Measurements from ENCODE around the gene CDC6.

CDC6 gene

GRCh38 chr17:40331743-40332641, 44.3 kb downstream of the CDC6 start:
- CTCF ChIA-PET, result interaction anchor here (0.6 kb wide), 1 partner anchor 29 kb away, joined by 3 read pairs; no protein-coding TSS in a partner anchor
- POLR2A ChIA-PET, result interaction anchor here (0.6 kb wide), 1 partner anchor 33 kb away, joined by 3 read pairs; no protein-coding TSS in a partner anchor
- no peak for DNase-seq (ENCODE audit: extremely low spot score)
- TF ChIP-seq FOXM1 (IDR thresholded peaks at IDR 0.05; ENCODE audit: borderline replicate concordance), result no peak
- TF ChIP-seq ELF4 (IDR thresholded peaks at IDR 0.05), result no peak
- TF ChIP-seq TARDBP (IDR thresholded peaks at IDR 0.05), result no peak
- no peak for TF ChIP-seq FOXA1 (IDR thresholded peaks at IDR 0.05)
- no peak for TF ChIP-seq ZNF384 (IDR thresholded peaks at IDR 0.05)
- TF ChIP-seq SUZ12 (IDR thresholded peaks at IDR 0.05), result no peak
- no peak for TF ChIP-seq ARNT (IDR thresholded peaks at IDR 0.05)
- no peak for TF ChIP-seq BHLHE40 (IDR thresholded peaks at IDR 0.05; ENCODE audit: borderline replicate concordance)
- no peak for TF ChIP-seq LEF1 (IDR thresholded peaks at IDR 0.05; ENCODE audit: borderline replicate concordance)
- no peak for TF ChIP-seq L3MBTL2 (conservative IDR thresholded peaks at IDR 0.05)

GRCh38 chr17:40333781-40334448, 46.2 kb downstream of the CDC6 start:
- no peak for DNase-seq (ENCODE audit: extremely low spot score)
- CTCF ChIA-PET, result interaction anchor here (1.5 kb wide), 1 partner anchor 15 kb away, joined by 3 read pairs; no protein-coding TSS in a partner anchor
- POLR2A ChIA-PET, result interaction anchor here (0.7 to 1.3 kb wide), 3 partner anchors 15 to 84 kb away, joined by 3 read pairs; partner anchors contain the start of gene TOP2A
- TF ChIP-seq NFRKB (IDR thresholded peaks at IDR 0.05) (no peak), FOXK2 (IDR thresholded peaks at IDR 0.05) (no peak), SUZ12 (IDR thresholded peaks at IDR 0.05) (no peak), LEF1 (IDR thresholded peaks at IDR 0.05; ENCODE audit: borderline replicate concordance) (no peak), FOXM1 (IDR thresholded peaks at IDR 0.05; ENCODE audit: borderline replicate concordance) (no peak)

- CTCF ChIA-PET, result interaction anchor here (0.6 kb wide), 1 partner anchor 27 kb away, joined by 3 read pairs; no protein-coding TSS in a partner anchor
- no peak for TF ChIP-seq BHLHE40 (IDR thresholded peaks at IDR 0.05; ENCODE audit: borderline replicate concordance)
- TF ChIP-seq, protein P1, sequence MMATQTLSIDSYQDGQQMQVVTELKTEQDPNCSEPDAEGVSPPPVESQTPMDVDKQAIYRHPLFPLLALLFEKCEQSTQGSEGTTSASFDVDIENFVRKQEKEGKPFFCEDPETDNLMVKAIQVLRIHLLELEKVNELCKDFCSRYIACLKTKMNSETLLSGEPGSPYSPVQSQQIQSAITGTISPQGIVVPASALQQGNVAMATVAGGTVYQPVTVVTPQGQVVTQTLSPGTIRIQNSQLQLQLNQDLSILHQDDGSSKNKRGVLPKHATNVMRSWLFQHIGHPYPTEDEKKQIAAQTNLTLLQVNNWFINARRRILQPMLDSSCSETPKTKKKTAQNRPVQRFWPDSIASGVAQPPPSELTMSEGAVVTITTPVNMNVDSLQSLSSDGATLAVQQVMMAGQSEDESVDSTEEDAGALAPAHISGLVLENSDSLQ (IDR thresholded peaks at IDR 0.05), result no peak
- TF ChIP-seq LEF1 (IDR thresholded peaks at IDR 0.05; ENCODE audit: borderline replicate concordance), result no peak
- TF ChIP-seq SUZ12 (IDR thresholded peaks at IDR 0.05), result no peak
- no peak for TF ChIP-seq TARDBP (IDR thresholded peaks at IDR 0.05)
- TF ChIP-seq SP1 (IDR thresholded peaks at IDR 0.05), result no peak
- TF ChIP-seq L3MBTL2 (conservative IDR thresholded peaks at IDR 0.05), result no peak
- POLR2A ChIA-PET, result interaction anchor here (1.2 to 1.3 kb wide), 2 partner anchors 28 to 32 kb away, joined by 3 to 4 read pairs; no protein-coding TSS in a partner anchor
- DNase-seq (ENCODE audit: extremely low spot score), result no peak
Observed at GRCh38 chr17:40335620-40336019, 47.9 kb downstream of the CDC6 start.

DNA sequence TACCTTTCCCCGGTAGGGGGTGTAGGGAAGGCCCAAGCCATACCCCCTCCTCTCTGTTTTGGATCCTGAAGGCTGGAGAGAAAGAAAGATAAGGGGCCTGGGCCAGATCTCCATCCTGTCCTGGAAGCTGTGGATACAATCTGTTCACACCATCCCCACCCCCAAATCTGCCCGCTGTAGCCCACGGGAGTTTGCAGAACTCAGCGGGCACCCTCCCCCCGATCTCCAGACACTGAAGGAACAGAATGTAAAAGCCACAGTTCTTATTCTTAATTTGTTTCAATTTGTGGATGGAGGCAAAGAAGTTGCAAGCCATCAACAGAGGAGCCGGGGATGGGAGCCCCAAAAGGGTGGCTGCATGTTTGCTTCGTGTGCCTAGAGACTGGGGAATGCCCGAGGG, 49.7 kb downstream of the CDC6 start:
- TF ChIP-seq ELF4 (IDR thresholded peaks at IDR 0.05), result no peak
- TF ChIP-seq ZNF384 (IDR thresholded peaks at IDR 0.05), result no peak
- no peak for TF ChIP-seq CTBP1 (IDR thresholded peaks at IDR 0.05; ENCODE audit: borderline replicate concordance)
- TF ChIP-seq HDGF (IDR thresholded peaks at IDR 0.05; ENCODE audit: borderline replicate concordance), result no peak
- TF ChIP-seq TARDBP (IDR thresholded peaks at IDR 0.05), result no peak
- POLR2A ChIA-PET, result no interaction called here
- no peak for DNase-seq (ENCODE audit: extremely low spot score)
- CTCF ChIA-PET, result no interaction called here

DNA sequence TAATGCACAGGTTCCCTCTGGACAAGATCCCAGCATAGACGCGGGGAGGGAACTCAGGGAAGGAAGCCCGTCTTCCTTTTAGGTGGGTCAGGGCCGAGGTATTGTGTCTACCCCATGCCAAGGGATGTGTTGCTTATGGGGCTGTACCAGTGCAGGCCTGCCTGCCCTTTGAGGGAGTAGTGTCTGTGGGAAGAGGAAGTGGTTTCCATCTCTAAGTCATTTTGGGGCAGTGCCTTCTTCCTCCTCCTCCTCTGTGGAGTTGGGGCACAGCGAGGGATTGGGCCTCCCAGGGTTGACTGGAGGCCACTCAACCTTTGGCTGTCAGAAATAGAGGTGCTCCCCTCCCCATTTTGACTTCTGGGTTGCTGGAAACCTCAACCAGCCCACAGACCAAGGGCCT, 50.4 kb downstream of the CDC6 start:
- POLR2A ChIA-PET, result no interaction called here
- TF ChIP-seq SP1 (IDR thresholded peaks at IDR 0.05), result no peak
- TF ChIP-seq HDGF (IDR thresholded peaks at IDR 0.05; ENCODE audit: borderline replicate concordance), result no peak
- no peak for TF ChIP-seq SUZ12 (IDR thresholded peaks at IDR 0.05)
- TF ChIP-seq, protein P1 (IDR thresholded peaks at IDR 0.05), result no peak
- TF ChIP-seq TARDBP (IDR thresholded peaks at IDR 0.05), result no peak
- TF ChIP-seq L3MBTL2 (conservative IDR thresholded peaks at IDR 0.05), result no peak
- TF ChIP-seq NFRKB (IDR thresholded peaks at IDR 0.05), result no peak
- TF ChIP-seq FOXM1 (IDR thresholded peaks at IDR 0.05; ENCODE audit: borderline replicate concordance), result no peak
- TF ChIP-seq CTBP1 (IDR thresholded peaks at IDR 0.05; ENCODE audit: borderline replicate concordance), result no peak
- no peak for TF ChIP-seq LEF1 (IDR thresholded peaks at IDR 0.05; ENCODE audit: borderline replicate concordance)
- TF ChIP-seq BHLHE40 (IDR thresholded peaks at IDR 0.05; ENCODE audit: borderline replicate concordance), result no peak
- no peak for TF ChIP-seq FOXA1 (IDR thresholded peaks at IDR 0.05)
- TF ChIP-seq ELF4 (IDR thresholded peaks at IDR 0.05), result no peak
- TF ChIP-seq FOXK2 (IDR thresholded peaks at IDR 0.05), result no peak
- TF ChIP-seq ZNF384 (IDR thresholded peaks at IDR 0.05), result no peak
- TF ChIP-seq ARNT (IDR thresholded peaks at IDR 0.05), result no peak
- DNase-seq (ENCODE audit: extremely low spot score), result no peak
- CTCF ChIA-PET, result no interaction called here

- POLR2A ChIA-PET, result no interaction called here
- DNase-seq (ENCODE audit: extremely low spot score), result no peak
- CTCF ChIA-PET, result interaction anchor here (0.9 kb wide), 1 partner anchor 22 kb away, joined by 3 read pairs; no protein-coding TSS in a partner anchor
- no peak for TF ChIP-seq FOXA1 (IDR thresholded peaks at IDR 0.05)
- no peak for TF ChIP-seq ARNT (IDR thresholded peaks at IDR 0.05)
- TF ChIP-seq, protein P1 (IDR thresholded peaks at IDR 0.05), result no peak
- TF ChIP-seq TARDBP (IDR thresholded peaks at IDR 0.05), result no peak
- TF ChIP-seq FOXK2 (IDR thresholded peaks at IDR 0.05), result no peak
- no peak for TF ChIP-seq HDGF (IDR thresholded peaks at IDR 0.05; ENCODE audit: borderline replicate concordance)
- no peak for TF ChIP-seq CTBP1 (IDR thresholded peaks at IDR 0.05; ENCODE audit: borderline replicate concordance)
- no peak for TF ChIP-seq L3MBTL2 (conservative IDR thresholded peaks at IDR 0.05)
- TF ChIP-seq LEF1 (IDR thresholded peaks at IDR 0.05; ENCODE audit: borderline replicate concordance), result no peak
- TF ChIP-seq FOXM1 (IDR thresholded peaks at IDR 0.05; ENCODE audit: borderline replicate concordance), result no peak
- TF ChIP-seq ELF4 (IDR thresholded peaks at IDR 0.05), result no peak
- no peak for TF ChIP-seq BHLHE40 (IDR thresholded peaks at IDR 0.05; ENCODE audit: borderline replicate concordance)
- TF ChIP-seq SP1 (IDR thresholded peaks at IDR 0.05), result no peak
- no peak for TF ChIP-seq NFRKB (IDR thresholded peaks at IDR 0.05)
Observed at GRCh38 chr17:40338941-40339649, 51.4 kb downstream of the CDC6 start.
